Activated B cell treated with CpG ODN at 0.5 μM for 24 hours (primary cell): ENCODE measurements around the gene SMAD3. TPM values are rescaled to one million over a fixed set of nuclear protein-coding genes. Genes with fewer than 3 reads are reported as not detected.
A peak's percentile ranks its signal among the peaks of the same experiment; 100 is the strongest.

Source experiments
- ATAC-seq: fragments of 200-7000 bp; cut with Tn5 transposase; one replicate; pipeline ENCODE4 v1.10.0; 2021; ENCODE audit warnings: low read depth, mild to moderate bottlenecking, moderate library complexity
- CTCF ChIA-PET: fragments of 350-600 bp; sonication (Branson Sonifier 250); formaldehyde crosslinking; loops from one replicate; lab custom pipeline; 2021; ENCODE audit warnings: antibody characterized with exemption; lab: Charles Lee
- POLR2A ChIA-PET: fragments of 350-600 bp; sonication (Branson Sonifier 250); formaldehyde crosslinking; loops from one replicate; lab custom pipeline; 2021; ENCODE audit warnings: antibody characterized with exemption; lab: Charles Lee
- DNase-seq: peaks from one replicate; pipeline ENCODE4 v3.0.0; 2022
- H3K27ac Mint-ChIP-seq: one replicate; pipeline ENCODE4 v1.8.0; 2020; ENCODE audit warnings: mixed read lengths
- H3K27me3 Mint-ChIP-seq: one replicate; pipeline ENCODE4 v1.8.0; 2021; ENCODE audit warnings: mixed read lengths
- H3K36me3 Mint-ChIP-seq: one replicate; pipeline ENCODE4 v1.8.0; 2021; ENCODE audit warnings: low read depth, mixed read lengths
- H3K4me1 Mint-ChIP-seq: one replicate; pipeline ENCODE4 v1.8.0; 2021; ENCODE audit warnings: mixed read lengths
- H3K4me3 Mint-ChIP-seq: one replicate; pipeline ENCODE4 v1.8.0; 2020; ENCODE audit warnings: mild to moderate bottlenecking, mixed read lengths
- H3K9me3 Mint-ChIP-seq: one replicate; pipeline ENCODE4 v1.8.0; 2020; ENCODE audit warnings: mixed read lengths
- intact Hi-C: fragments of 100-400 bp; cut with micrococcal nuclease; formaldehyde crosslinking; loops from one replicate; pipeline ENCODE4 v1.15.1; 2024
- total RNA-seq: library from RNA; stranded (reverse); gene quantifications from 2 replicates; pipeline ENCODE4 v1.2.3, GENCODE V29; 2022
- TF ChIP-seq, protein P1 (sequence below): fragments of 200-600 bp; IDR thresholded peaks from one replicate; pipeline ENCODE4 v1.8.0; 2022; ENCODE audit warnings: antibody characterized with exemption, mild to moderate bottlenecking

Gene SMAD3
- total RNA-seq, 1 donor from 2014 or later: 118 TPM

DNA sequence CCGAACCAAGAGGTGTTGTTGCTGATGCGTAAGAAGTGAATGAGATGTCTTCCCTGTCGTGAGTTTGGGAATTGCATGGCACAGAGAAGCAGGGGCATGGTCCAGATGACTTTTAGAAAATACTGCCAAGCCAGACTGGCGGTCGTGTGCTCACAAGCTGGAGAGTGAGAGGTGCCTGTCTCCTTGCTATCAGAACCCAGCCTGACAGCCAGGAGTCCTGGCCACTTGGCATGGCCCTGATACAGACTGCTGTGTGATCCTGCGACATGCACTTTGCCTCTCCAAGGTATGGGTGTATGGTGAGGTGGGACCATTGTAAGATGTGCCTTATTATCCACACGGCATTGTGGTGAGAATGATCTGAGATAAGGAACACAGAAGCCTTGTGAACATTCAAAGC lies 93.0 kb downstream of the SMAD3 start:
- H3K36me3 Mint-ChIP-seq: peaks cover 44% of the 10 kb centered on the region
- intact Hi-C loops: loop anchor here (5.0 kb wide), 1 partner anchor 36 kb away; no protein-coding TSS in a partner anchor
- H3K4me3 Mint-ChIP-seq: no peak overlapping the region
- TF ChIP-seq, protein P1, sequence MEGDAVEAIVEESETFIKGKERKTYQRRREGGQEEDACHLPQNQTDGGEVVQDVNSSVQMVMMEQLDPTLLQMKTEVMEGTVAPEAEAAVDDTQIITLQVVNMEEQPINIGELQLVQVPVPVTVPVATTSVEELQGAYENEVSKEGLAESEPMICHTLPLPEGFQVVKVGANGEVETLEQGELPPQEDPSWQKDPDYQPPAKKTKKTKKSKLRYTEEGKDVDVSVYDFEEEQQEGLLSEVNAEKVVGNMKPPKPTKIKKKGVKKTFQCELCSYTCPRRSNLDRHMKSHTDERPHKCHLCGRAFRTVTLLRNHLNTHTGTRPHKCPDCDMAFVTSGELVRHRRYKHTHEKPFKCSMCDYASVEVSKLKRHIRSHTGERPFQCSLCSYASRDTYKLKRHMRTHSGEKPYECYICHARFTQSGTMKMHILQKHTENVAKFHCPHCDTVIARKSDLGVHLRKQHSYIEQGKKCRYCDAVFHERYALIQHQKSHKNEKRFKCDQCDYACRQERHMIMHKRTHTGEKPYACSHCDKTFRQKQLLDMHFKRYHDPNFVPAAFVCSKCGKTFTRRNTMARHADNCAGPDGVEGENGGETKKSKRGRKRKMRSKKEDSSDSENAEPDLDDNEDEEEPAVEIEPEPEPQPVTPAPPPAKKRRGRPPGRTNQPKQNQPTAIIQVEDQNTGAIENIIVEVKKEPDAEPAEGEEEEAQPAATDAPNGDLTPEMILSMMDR: no peak
- H3K27me3 Mint-ChIP-seq: no peaks in the 10 kb centered on the region
- peaks cover 84% of the 10 kb centered on the region for H3K4me1 Mint-ChIP-seq
- ChIA-PET POLR2A (no interaction called here), CTCF (no interaction called here)
- no peaks in the 10 kb centered on the region for H3K9me3 Mint-ChIP-seq
- no peak overlapping the region for H3K27ac Mint-ChIP-seq
- ATAC-seq: no peak
- no peak for DNase-seq

DNA sequence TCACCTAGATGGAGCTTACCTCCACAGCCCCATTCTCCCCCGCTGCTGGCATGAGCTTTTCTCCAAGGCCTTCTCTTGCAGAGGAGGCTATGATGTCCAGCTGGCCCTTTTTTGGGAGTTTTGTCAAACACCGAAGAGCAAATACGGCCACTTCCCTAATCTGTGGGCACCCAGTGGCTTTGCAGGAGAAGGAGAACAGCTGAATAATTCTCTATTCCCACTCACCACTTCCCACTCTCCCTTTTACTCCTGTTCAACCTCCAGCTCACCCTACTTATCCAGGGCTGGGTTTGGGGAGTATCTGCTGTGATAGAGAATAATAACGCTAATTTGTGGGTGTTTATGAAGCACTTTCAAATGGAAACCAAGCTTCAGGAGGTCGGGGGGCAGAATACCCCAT lies 96.0 kb downstream of the SMAD3 start:
- intact Hi-C loops: loop anchor here (5.0 kb wide), 1 partner anchor 79 kb away; no protein-coding TSS in a partner anchor
- ChIA-PET POLR2A (interaction anchor here (0.8 to 1.7 kb wide), 6 partner anchors 13 to 129 kb away, joined by 3 to 5 read pairs (median 3); no protein-coding TSS in a partner anchor), CTCF (no interaction called here)
- Mint-ChIP-seq H3K27me3 (no peaks in the 10 kb centered on the region), H3K27ac (peak overlapping the region; percentile 63), H3K9me3 (no peaks in the 10 kb centered on the region), H3K36me3 (peaks cover 47% of the 10 kb centered on the region), H3K4me3 (no peak overlapping the region), H3K4me1 (peaks cover 71% of the 10 kb centered on the region)
- TF ChIP-seq, protein P1: no peak
- DNase-seq (no peak), ATAC-seq (no peak)

DNA sequence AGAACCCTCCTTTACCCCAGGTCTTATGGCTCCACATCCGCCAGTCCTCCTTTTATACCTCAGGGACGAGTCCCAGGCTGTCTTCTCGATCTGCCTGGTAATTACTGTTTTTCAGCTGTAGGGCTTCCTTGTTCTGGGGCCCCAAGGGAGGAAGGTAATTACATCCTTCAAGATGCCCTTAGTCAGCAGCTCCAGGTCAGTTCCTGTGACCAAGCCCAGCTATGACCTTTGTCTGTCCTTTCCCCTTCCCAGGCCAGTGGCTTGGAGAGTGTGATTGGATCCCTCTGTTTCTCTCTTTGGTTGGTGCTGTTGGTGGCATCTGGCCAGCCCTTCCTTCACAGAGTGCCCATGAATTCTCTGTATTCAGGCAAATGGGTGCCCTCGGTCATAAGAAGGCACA lies 96.5 kb downstream of the SMAD3 start:
- peaks cover 69% of the 10 kb centered on the region for H3K4me1 Mint-ChIP-seq
- H3K27ac Mint-ChIP-seq: peak overlapping the region; percentile 63

DNA sequence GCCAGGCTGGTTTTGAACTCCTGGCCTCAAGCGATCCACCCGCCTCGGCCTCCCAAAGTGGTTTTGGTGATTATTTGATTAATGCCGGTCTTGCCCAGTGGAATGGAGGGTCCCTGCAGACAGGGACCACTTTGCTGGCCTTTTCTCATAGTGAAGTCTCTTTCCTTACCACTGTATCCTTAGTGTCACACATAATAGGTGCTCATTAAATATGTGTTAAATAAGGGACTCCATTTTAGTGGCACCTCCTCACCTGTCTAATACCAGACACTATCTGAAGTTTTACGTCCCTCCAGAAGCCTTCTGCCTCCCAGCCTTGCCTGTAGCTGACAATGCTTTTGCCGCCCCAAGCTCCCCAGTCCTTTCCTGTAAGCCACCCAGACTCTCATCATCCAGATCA lies 97.8 kb downstream of the SMAD3 start:
- intact Hi-C loops: loop anchor here (2.0 to 5.0 kb wide), 2 partner anchors 14 to 81 kb away; no protein-coding TSS in a partner anchor
- Mint-ChIP-seq H3K27ac (no peak overlapping the region), H3K9me3 (no peaks in the 10 kb centered on the region), H3K36me3 (peaks cover 54% of the 10 kb centered on the region), H3K4me3 (no peak overlapping the region), H3K27me3 (no peaks in the 10 kb centered on the region), H3K4me1 (peaks cover 59% of the 10 kb centered on the region)
- TF ChIP-seq, protein P1: no peak
- CTCF ChIA-PET: no interaction called here
- POLR2A ChIA-PET: interaction anchor here (0.6 to 0.7 kb wide), 2 partner anchors 79 to 173 kb away, joined by 3 to 8 read pairs; no protein-coding TSS in a partner anchor
- ATAC-seq (no peak), DNase-seq (no peak)

More for the DNA sequence above, 96.5 kb downstream of the SMAD3 start:
- H3K4me3 Mint-ChIP-seq: no peak overlapping the region
- H3K36me3 Mint-ChIP-seq: peaks cover 50% of the 10 kb centered on the region
- TF ChIP-seq, protein P1: no peak
- no peak for DNase-seq
- POLR2A ChIA-PET: interaction anchor here (0.8 to 1.7 kb wide), 6 partner anchors 13 to 130 kb away, joined by 3 to 5 read pairs (median 3); no protein-coding TSS in a partner anchor
- ATAC-seq: peak; percentile 50
- CTCF ChIA-PET: no interaction called here
- H3K9me3 Mint-ChIP-seq: no peaks in the 10 kb centered on the region
- intact Hi-C loops: loop anchor here (2.0 to 5.0 kb wide), 2 partner anchors 13 to 80 kb away; no protein-coding TSS in a partner anchor
- H3K27me3 Mint-ChIP-seq: no peaks in the 10 kb centered on the region

DNA sequence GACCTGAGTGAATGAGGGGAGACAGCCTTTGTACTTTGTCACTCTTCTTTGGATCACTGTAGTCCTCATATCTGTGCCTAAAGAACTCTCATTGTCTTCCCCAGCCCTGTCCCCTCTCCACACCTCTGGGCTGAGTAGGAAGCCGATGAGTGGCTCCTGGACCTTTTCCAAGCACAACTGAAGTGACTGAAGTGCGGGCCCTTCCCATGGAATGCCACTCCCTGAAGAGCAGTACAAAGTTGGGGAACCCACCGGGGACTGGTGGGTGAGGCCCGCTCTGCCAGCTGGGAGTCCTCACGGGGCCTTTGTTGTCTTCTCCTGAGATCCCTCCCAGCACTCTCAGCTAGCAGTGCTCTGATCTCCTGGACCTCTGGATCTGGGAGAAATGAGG lies 99.0 kb downstream of the SMAD3 start:
- Mint-ChIP-seq H3K27ac (no peak overlapping the region), H3K36me3 (peaks cover 62% of the 10 kb centered on the region), H3K9me3 (no peaks in the 10 kb centered on the region), H3K27me3 (no peaks in the 10 kb centered on the region), H3K4me3 (no peak overlapping the region), H3K4me1 (peaks cover 53% of the 10 kb centered on the region)
- TF ChIP-seq, protein P1: no peak
- POLR2A ChIA-PET: interaction anchor here (0.6 to 0.8 kb wide), 4 partner anchors 22 to 109 kb away, joined by 3 to 4 read pairs (median 3); no protein-coding TSS in a partner anchor
- no peak for ATAC-seq
- intact Hi-C loops: loop anchor here (5.0 kb wide), 1 partner anchor 82 kb away; no protein-coding TSS in a partner anchor
- DNase-seq: no peak
- CTCF ChIA-PET: no interaction called here
